IMR-90 (cell line): ENCODE measurements around the gene MFN2. TPM values are rescaled to one million over a fixed set of nuclear protein-coding genes. Genes with fewer than 3 reads are reported as not detected.

ENCODE experiments used
- ATAC-seq: fragments of 200-7000 bp; cut with Tn5 transposase; 2 replicates; pipeline ENCODE4 v1.9.1; 2020; ENCODE audit warnings: low read depth, mild to moderate bottlenecking, moderate library complexity
- BruUV-seq: library from RNA; stranded (reverse); fragments of 400-500 nt; replicated peaks from 2 replicates; lab custom pipeline; 2021; lab: Mats Ljungman, UMichigan
- CTCF ChIA-PET: fragments of 300-600 bp; formaldehyde crosslinking; extraction: SDS; loops from one replicate; lab custom pipeline; 2021; ENCODE audit warnings: antibody characterized with exemption; lab: Yijun Ruan, JAX
- POLR2A ChIA-PET: fragments of 300-600 bp; sonication (Branson Sonifier 250); formaldehyde crosslinking; loops from one replicate; lab custom pipeline; 2022; ENCODE audit warnings: antibody characterized with exemption; ENCODE audit not compliant: unreplicated experiment; lab: Charles Lee
- DNase-seq: peaks from one replicate; pipeline ENCODE4 v3.0.0; 2013
- H2AFZ ChIP-seq: replicated peaks from 2 replicates; pipeline ENCODE3; 2013; ENCODE audit warnings: low read length, mild to moderate bottlenecking; ENCODE audit not compliant: poor library complexity
- H2AK5ac ChIP-seq: 2 replicates; pipeline ENCODE4 v1.6.1; 2013; ENCODE audit warnings: low read depth, low read length, inconsistent platforms
- H2AK9ac ChIP-seq: replicated peaks from 2 replicates; pipeline ENCODE3; 2013; ENCODE audit warnings: mild to moderate bottlenecking, low read depth, low read length, moderate library complexity; ENCODE audit not compliant: poor library complexity
- H2BK120ac ChIP-seq: 2 replicates; pipeline ENCODE4 v1.6.1; 2013; ENCODE audit warnings: low read depth, low read length, inconsistent platforms
- H2BK15ac ChIP-seq: 3 replicates; pipeline ENCODE4 v1.6.1; 2013; ENCODE audit warnings: low read depth, low read length, inconsistent platforms
- H2BK20ac ChIP-seq: 2 replicates; pipeline ENCODE4 v1.6.1; 2013; ENCODE audit warnings: low read depth, mild to moderate bottlenecking, inconsistent platforms, low read length, moderate library complexity
- H2BK5ac ChIP-seq: 2 replicates; pipeline ENCODE4 v1.6.1; 2013; ENCODE audit warnings: mild to moderate bottlenecking, low read depth, low read length, inconsistent platforms; ENCODE audit not compliant: poor library complexity, severe bottlenecking
- H3K14ac ChIP-seq: replicated peaks from 2 replicates; pipeline ENCODE4 v1.6.1; 2013; ENCODE audit warnings: low read depth, low read length, inconsistent platforms
- H3K18ac ChIP-seq: 2 replicates; pipeline ENCODE4 v1.6.1; 2013; ENCODE audit warnings: low read depth, low read length, control low read depth
- H3K23ac ChIP-seq: 2 replicates; pipeline ENCODE4 v1.6.1; 2013; ENCODE audit warnings: low read depth, low read length, inconsistent platforms
- H3K27ac ChIP-seq: 2 replicates; pipeline ENCODE4 v1.5.1; 2013; ENCODE audit warnings: mild to moderate bottlenecking, control low read depth, low read length; ENCODE audit not compliant: insufficient read depth
- H3K27me3 ChIP-seq: 2 replicates; pipeline ENCODE4 v1.6.1; 2013; ENCODE audit warnings: low read length; ENCODE audit not compliant: control insufficient read depth, insufficient read depth
- H3K36me3 ChIP-seq: 2 replicates; pipeline ENCODE4 v1.6.1; 2013; ENCODE audit warnings: low read length, mixed read lengths; ENCODE audit not compliant: control insufficient read depth, insufficient read depth
- H3K4ac ChIP-seq: 2 replicates; pipeline ENCODE4 v1.6.1; 2013; ENCODE audit warnings: low read depth, low read length, inconsistent platforms
- H3K4me1 ChIP-seq: 2 replicates; pipeline ENCODE4 v1.6.1; 2013; ENCODE audit warnings: low read length, mixed read lengths; ENCODE audit not compliant: control insufficient read depth, insufficient read depth
- H3K4me2 ChIP-seq: 2 replicates; pipeline ENCODE4 v1.6.1; 2013; ENCODE audit warnings: low read depth, mild to moderate bottlenecking, control low read depth, low read length, moderate library complexity
- H3K4me3 ChIP-seq: 2 replicates; pipeline ENCODE4 v1.5.1; 2013; ENCODE audit warnings: low read depth, mild to moderate bottlenecking, control low read depth, low read length, moderate library complexity; ENCODE audit not compliant: insufficient read depth
- H3K56ac ChIP-seq: 2 replicates; pipeline ENCODE4 v1.6.1; 2013; ENCODE audit warnings: low read length, inconsistent platforms; ENCODE audit not compliant: insufficient read depth; ENCODE audit errors: extremely low read depth
- H3K79me1 ChIP-seq, 2 experiments: 2 replicates each; pipeline ENCODE4 v1.6.1; 2013; ENCODE audit warnings: low read length in 2 of 2, inconsistent platforms in 1 of 2, low read depth in 1 of 2
- H3K9ac ChIP-seq: 2 replicates; pipeline ENCODE4 v1.6.1; 2013; ENCODE audit warnings: low read depth, low read length, control low read depth
- H3K9me1 ChIP-seq: 2 replicates; pipeline ENCODE4 v1.6.1; 2013; ENCODE audit warnings: low read length, inconsistent platforms; ENCODE audit not compliant: insufficient read depth
- H3K9me3 ChIP-seq: 2 replicates; pipeline ENCODE4 v1.6.1; 2013; ENCODE audit warnings: low read length; ENCODE audit not compliant: control insufficient read depth, insufficient read depth
- H4K20me1 ChIP-seq: 2 replicates; pipeline ENCODE4 v1.6.1; 2013; ENCODE audit warnings: low read length, inconsistent platforms; ENCODE audit not compliant: insufficient read depth
- H4K5ac ChIP-seq: 2 replicates; pipeline ENCODE4 v1.6.1; 2013; ENCODE audit warnings: mild to moderate bottlenecking, low read depth, low read length, control low read depth
- H4K8ac ChIP-seq, 2 experiments: 2 replicates each; pipeline ENCODE4 v1.6.1; 2013; ENCODE audit warnings: low read depth in 2 of 2, low read length in 2 of 2, control low read depth in 1 of 2, inconsistent platforms in 1 of 2
- H4K91ac ChIP-seq: 2 replicates; pipeline ENCODE4 v1.6.1; 2013; ENCODE audit warnings: low read depth, low read length, inconsistent platforms; ENCODE audit not compliant: insufficient read depth
- BHLHE40 ChIP-seq: fragments of 150-350 bp; IDR thresholded peaks from 2 replicates; pipeline ENCODE4 v1.6.1; 2016; ENCODE audit warnings: mild to moderate bottlenecking, low read depth, low read length
- CEBPB ChIP-seq: IDR thresholded peaks from 2 replicates; pipeline ENCODE4 v1.6.1; 2012; ENCODE audit warnings: low read depth, low read length, improper control_type of control experiment
- CHD1 ChIP-seq: IDR thresholded peaks from 2 replicates; pipeline ENCODE4 v1.6.1; 2012; ENCODE audit warnings: low read depth, low read length, improper control_type of control experiment
- FOS ChIP-seq: fragments of 150-350 bp; IDR thresholded peaks from 2 replicates; pipeline ENCODE4 v1.6.1; 2016; ENCODE audit warnings: low read depth, low read length
- MAFK ChIP-seq: IDR thresholded peaks from 2 replicates; pipeline ENCODE4 v1.6.1; 2012; ENCODE audit warnings: low read depth, low read length, improper control_type of control experiment
- MAZ ChIP-seq: IDR thresholded peaks from 2 replicates; pipeline ENCODE4 v1.6.1; 2012; ENCODE audit warnings: low read depth, mild to moderate bottlenecking, low read length, improper control_type of control experiment, moderate library complexity, borderline replicate concordance
- MXI1 ChIP-seq: IDR thresholded peaks from 2 replicates; pipeline ENCODE4 v1.6.1; 2012; ENCODE audit warnings: low read depth, mild to moderate bottlenecking, low read length, moderate library complexity, borderline replicate concordance
- NFE2L2 ChIP-seq: fragments of 150-350 bp; IDR thresholded peaks from 2 replicates; pipeline ENCODE4 v1.6.1; 2016; ENCODE audit warnings: low read depth, mild to moderate bottlenecking, low read length
- POLR2A ChIP-seq: IDR thresholded peaks from 2 replicates; pipeline ENCODE4 v1.6.1; 2012; ENCODE audit warnings: mild to moderate bottlenecking, low read depth, low read length
- RAD21 ChIP-seq: IDR thresholded peaks from 2 replicates; pipeline ENCODE4 v1.6.1; 2012; ENCODE audit warnings: low read length, improper control_type of control experiment
- RCOR1 ChIP-seq: IDR thresholded peaks from 2 replicates; pipeline ENCODE4 v1.6.1; 2012; ENCODE audit warnings: mild to moderate bottlenecking, low read length, improper control_type of control experiment; ENCODE audit not compliant: insufficient replicate concordance
- RFX5 ChIP-seq: IDR thresholded peaks from 2 replicates; pipeline ENCODE4 v1.8.0; 2012; ENCODE audit warnings: low read depth, mild to moderate bottlenecking, low read length, moderate library complexity
- SMC3 ChIP-seq: fragments of 150-350 bp; IDR thresholded peaks from 2 replicates; pipeline ENCODE4 v1.6.1; 2016; ENCODE audit warnings: low read depth, mild to moderate bottlenecking, antibody characterized with exemption, low read length, moderate library complexity
- WGBS, 2 experiments: methylation state at CpG; one replicate each; pipeline versions ENCODE4 v1.1.5 to v1.1.7; 2013; ENCODE audit warnings: missing lambda C conversion rate in 2 of 2; ENCODE audit not compliant: insufficient read length in 1 of 2; ENCODE audit errors: extremely low coverage in 2 of 2; 5-methylcytosine and 5-hydroxymethylcytosine counted together
- dilution Hi-C: fragments of 300-500 bp; cut with HindIII; formaldehyde crosslinking; loops from one replicate; pipeline ENCODE4 v1.14.3; 2018; ENCODE audit warnings: low sequenced_read_pairs; ENCODE audit not compliant: unreplicated experiment
- in situ Hi-C: fragments of 300-500 bp; cut with MboI; formaldehyde crosslinking; loops from 3 replicates; pipeline ENCODE4 v1.14.3; 2019; ENCODE audit warnings: low sequenced_read_pairs, inconsistent platforms, mixed read lengths
- intact Hi-C: fragments of 100-400 bp; cut with micrococcal nuclease; formaldehyde crosslinking; loops from 2 replicates; pipeline ENCODE4 v1.10.0; 2022
- polyA plus RNA-seq, 3 experiments: library from polyadenylated mRNA; depleted of rRNA; stranded (reverse); fragments of >200 nt; gene quantifications; 2 replicates each; pipeline ENCODE4 v1.2.3, GENCODE V29; 2012; ENCODE audit warnings: low replicate concordance in 1 of 3
- total RNA-seq: library from RNA; depleted of rRNA; stranded (reverse); fragments of >200 nt; gene quantifications from 2 replicates; pipeline ENCODE4 v1.2.3, GENCODE V29; 2012
- TF ChIP-seq, protein P1 (sequence below): conservative IDR thresholded peaks from 2 replicates; pipeline ENCODE4 v1.5.1; 2012; ENCODE audit warnings: mild to moderate bottlenecking, low read depth, low read length, improper control_type of control experiment
- TF ChIP-seq, protein P2 (sequence below): fragments of 150-350 bp; IDR thresholded peaks from 2 replicates; pipeline ENCODE4 v1.6.1; 2017; ENCODE audit warnings: mild to moderate bottlenecking, antibody characterized with exemption, low read length, low read depth
- TF ChIP-seq, protein P3 (sequence below): fragments of 150-350 bp; IDR thresholded peaks from 2 replicates; pipeline ENCODE4 v1.6.1; 2016; ENCODE audit warnings: low read depth, mild to moderate bottlenecking, low read length, moderate library complexity, borderline replicate concordance

MFN2 gene
- total and polyA plus RNA-seq, 2 of the 4 experiments (the other 2 are of a cell fraction): 52.8 to 84.2 TPM

DNA sequence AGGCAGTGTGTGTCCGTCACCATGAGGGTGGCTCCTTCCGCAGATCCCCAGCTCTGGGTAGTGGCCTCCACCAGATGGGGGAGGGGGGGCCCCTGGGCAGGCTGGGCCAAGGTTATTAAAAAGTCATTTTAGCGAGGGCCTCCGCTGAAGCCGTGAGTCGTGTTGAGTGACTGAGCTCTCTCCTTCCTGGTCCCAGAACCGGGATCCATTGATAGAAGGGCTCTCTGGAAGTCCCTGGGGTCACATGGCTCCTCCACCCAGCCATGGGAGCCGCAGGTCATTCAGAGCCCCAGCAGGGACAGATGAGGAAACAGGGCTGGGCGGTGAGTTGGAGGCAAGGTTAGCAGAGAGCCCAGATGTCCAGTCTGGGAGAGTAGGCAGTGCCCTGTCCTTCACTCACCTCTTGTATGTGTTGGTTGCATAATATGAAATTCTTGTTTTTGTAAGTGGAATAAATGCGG is 51.9 kb downstream of the MFN2 start:
- Histone ChIP-seq H3K4me3 (no peak overlapping the region), H3K27ac (no peak overlapping the region), H2BK5ac (no peak overlapping the region), H3K27me3 (no peaks in the 10 kb centered on the region), H2BK15ac (no peak overlapping the region), H3K18ac (no peak overlapping the region), H3K36me3 (peaks cover 28% of the 10 kb centered on the region), H3K23ac (no peak overlapping the region), H2BK20ac (no peak overlapping the region), H4K91ac (no peak overlapping the region), H3K14ac (no peak overlapping the region), H4K5ac (no peak overlapping the region), H2AK9ac (no peak overlapping the region), H3K4me2 (no peak overlapping the region), H3K4me1 (peaks cover 1% of the 10 kb centered on the region; the same call in 1 of the 2 replicates), H2BK120ac (no peak overlapping the region), H4K20me1 (no peaks in the 10 kb centered on the region), H3K79me1 (no peaks in the 10 kb centered on the region; a peak in 1 of 4 replicates), H4K8ac (no peak overlapping the region), H3K9ac (no peak overlapping the region), H2AK5ac (no peak overlapping the region), H2AFZ (no peak overlapping the region), H3K56ac (no peak overlapping the region), H3K4ac (no peak overlapping the region), H3K9me1 (no peaks in the 10 kb centered on the region), H3K9me3 (no peaks in the 10 kb centered on the region)
- ChIA-PET POLR2A (interaction anchor here (0.7 kb wide), 1 partner anchor 19 kb away, joined by 6 read pairs; no protein-coding TSS in a partner anchor), CTCF (interaction anchor here (1.1 kb wide), 1 partner anchor 8 kb away, joined by 3 read pairs; no protein-coding TSS in a partner anchor)
- ATAC-seq: no peak
- WGBS, 2 experiments: 92% methylated on average over 2 of the region's 10 CpGs; no CpG with 5 or more reads in 1 of the 2 experiments
- DNase-seq: no peak
- BruUV-seq: no TSS peak
- no peak for TF ChIP-seq RCOR1
- TF ChIP-seq POLR2A: no peak
- TF ChIP-seq, protein P1, sequence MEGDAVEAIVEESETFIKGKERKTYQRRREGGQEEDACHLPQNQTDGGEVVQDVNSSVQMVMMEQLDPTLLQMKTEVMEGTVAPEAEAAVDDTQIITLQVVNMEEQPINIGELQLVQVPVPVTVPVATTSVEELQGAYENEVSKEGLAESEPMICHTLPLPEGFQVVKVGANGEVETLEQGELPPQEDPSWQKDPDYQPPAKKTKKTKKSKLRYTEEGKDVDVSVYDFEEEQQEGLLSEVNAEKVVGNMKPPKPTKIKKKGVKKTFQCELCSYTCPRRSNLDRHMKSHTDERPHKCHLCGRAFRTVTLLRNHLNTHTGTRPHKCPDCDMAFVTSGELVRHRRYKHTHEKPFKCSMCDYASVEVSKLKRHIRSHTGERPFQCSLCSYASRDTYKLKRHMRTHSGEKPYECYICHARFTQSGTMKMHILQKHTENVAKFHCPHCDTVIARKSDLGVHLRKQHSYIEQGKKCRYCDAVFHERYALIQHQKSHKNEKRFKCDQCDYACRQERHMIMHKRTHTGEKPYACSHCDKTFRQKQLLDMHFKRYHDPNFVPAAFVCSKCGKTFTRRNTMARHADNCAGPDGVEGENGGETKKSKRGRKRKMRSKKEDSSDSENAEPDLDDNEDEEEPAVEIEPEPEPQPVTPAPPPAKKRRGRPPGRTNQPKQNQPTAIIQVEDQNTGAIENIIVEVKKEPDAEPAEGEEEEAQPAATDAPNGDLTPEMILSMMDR: no peak
- TF ChIP-seq, protein P2, sequence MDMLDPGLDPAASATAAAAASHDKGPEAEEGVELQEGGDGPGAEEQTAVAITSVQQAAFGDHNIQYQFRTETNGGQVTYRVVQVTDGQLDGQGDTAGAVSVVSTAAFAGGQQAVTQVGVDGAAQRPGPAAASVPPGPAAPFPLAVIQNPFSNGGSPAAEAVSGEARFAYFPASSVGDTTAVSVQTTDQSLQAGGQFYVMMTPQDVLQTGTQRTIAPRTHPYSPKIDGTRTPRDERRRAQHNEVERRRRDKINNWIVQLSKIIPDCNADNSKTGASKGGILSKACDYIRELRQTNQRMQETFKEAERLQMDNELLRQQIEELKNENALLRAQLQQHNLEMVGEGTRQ: no peak
- no peak for TF ChIP-seq NFE2L2
- TF ChIP-seq MXI1: no peak
- TF ChIP-seq BHLHE40: no peak
- TF ChIP-seq MAZ: no peak
- no peak for TF ChIP-seq RAD21
- TF ChIP-seq, protein P3, sequence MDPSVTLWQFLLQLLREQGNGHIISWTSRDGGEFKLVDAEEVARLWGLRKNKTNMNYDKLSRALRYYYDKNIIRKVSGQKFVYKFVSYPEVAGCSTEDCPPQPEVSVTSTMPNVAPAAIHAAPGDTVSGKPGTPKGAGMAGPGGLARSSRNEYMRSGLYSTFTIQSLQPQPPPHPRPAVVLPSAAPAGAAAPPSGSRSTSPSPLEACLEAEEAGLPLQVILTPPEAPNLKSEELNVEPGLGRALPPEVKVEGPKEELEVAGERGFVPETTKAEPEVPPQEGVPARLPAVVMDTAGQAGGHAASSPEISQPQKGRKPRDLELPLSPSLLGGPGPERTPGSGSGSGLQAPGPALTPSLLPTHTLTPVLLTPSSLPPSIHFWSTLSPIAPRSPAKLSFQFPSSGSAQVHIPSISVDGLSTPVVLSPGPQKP: no peak
- no peak for TF ChIP-seq MAFK
- no peak for TF ChIP-seq CHD1
- TF ChIP-seq RFX5: no peak
- no peak for TF ChIP-seq FOS
- TF ChIP-seq CEBPB: no peak
- TF ChIP-seq SMC3: no peak
- in situ Hi-C loops: no loop called here
- intact Hi-C loops: no loop called here
- dilution Hi-C loops: no loop called here
